Measurements from ENCODE around the gene IL27RA. TPM values are rescaled to one million over a fixed set of nuclear protein-coding genes. Genes with fewer than 3 reads are reported as not detected.
A peak's percentile ranks its signal among the peaks of the same experiment; 100 is the strongest.
"Not testable (repeated sequence)": the region's sequence is repeated elsewhere in the genome, so short reads cannot be mapped to it uniquely, and the experiment has no call there.

The IL27RA gene
- total RNA-seq, 2 experiments from 2014 or later = 46.5 to 48.2 TPM

GRCh38 chr19:14035706-14036105 is 4.1 kb downstream of the IL27RA start:
- Mint-ChIP-seq H3K27me3 (no peaks in the 10 kb centered on the region), H3K4me3 (no peak overlapping the region), H3K36me3 (ENCODE audit: low read depth) (peaks cover 32% of the 10 kb centered on the region), H3K27ac (no peak overlapping the region), H3K9me3 (no peaks in the 10 kb centered on the region), H3K4me1 (ENCODE audit: low read depth) (peaks cover 25% of the 10 kb centered on the region)
- ChIA-PET POLR2A (no interaction called here), CTCF (interaction anchor here (1.0 to 1.4 kb wide), 3 partner anchors 13 to 156 kb away, joined by 3 to 4 read pairs (median 4); no protein-coding TSS in a partner anchor)
- intact Hi-C loops (cut with micrococcal nuclease) = loop anchor here (10.0 kb wide), 1 partner anchor 151 kb away; no protein-coding TSS in a partner anchor
- TF ChIP-seq CTCF (IDR thresholded peaks at IDR 0.05) = no peak
- ATAC-seq (no peak), DNase-seq (no peak)

- Mint-ChIP-seq H3K27me3 (no peaks in the 10 kb centered on the region), H3K4me1 (ENCODE audit: low read depth) (peaks cover 18% of the 10 kb centered on the region), H3K27ac (no peak overlapping the region), H3K36me3 (ENCODE audit: low read depth) (peaks cover 36% of the 10 kb centered on the region), H3K9me3 (no peaks in the 10 kb centered on the region), H3K4me3 (no peak overlapping the region)
- intact Hi-C loops (cut with micrococcal nuclease) = loop anchor here (10.0 kb wide), 1 partner anchor 154 kb away; no protein-coding TSS in a partner anchor
- DNase-seq (no peak), ATAC-seq (no peak)
- POLR2A ChIA-PET = no interaction called here
- CTCF ChIA-PET = interaction anchor here (1.5 kb wide), 1 partner anchor 123 kb away, joined by 3 read pairs; no protein-coding TSS in a partner anchor
- TF ChIP-seq CTCF (IDR thresholded peaks at IDR 0.05) = no peak
Measured at GRCh38 chr19:14039181-14039580, 7.6 kb downstream of the IL27RA start.

GRCh38 chr19:14042659-14043608 is 11.4 kb downstream of the IL27RA start:
- DNase-seq = peak; percentile 55
- peak overlapping the region; percentile 70 for H3K27ac Mint-ChIP-seq
- peaks cover 15% of the 10 kb centered on the region for H3K4me1 Mint-ChIP-seq (ENCODE audit: low read depth)
- intact Hi-C loops (cut with micrococcal nuclease); H3K27me3 Mint-ChIP-seq; H3K4me3 Mint-ChIP-seq; H3K9me3 Mint-ChIP-seq: not testable (repeated sequence)
- ATAC-seq = peak; percentile 62
- peak; percentile 58 for TF ChIP-seq CTCF (IDR thresholded peaks at IDR 0.05)
- H3K36me3 Mint-ChIP-seq (ENCODE audit: low read depth) = peaks cover 48% of the 10 kb centered on the region
- ChIA-PET CTCF (interaction anchor here (0.8 to 2.1 kb wide), 14 partner anchors 9 to 161 kb away, joined by 3 to 12 read pairs (median 4); partner anchors contain the start of genes IL27RA, MISP3 and RLN3), POLR2A (interaction anchor here (1.2 kb wide), 1 partner anchor 11 kb away, joined by 5 read pairs; the partner anchor contains the start of gene IL27RA)

GRCh38 chr19:14047866-14048265 is 16.3 kb downstream of the IL27RA start:
- H3K4me1 Mint-ChIP-seq (ENCODE audit: low read depth) = peaks cover 14% of the 10 kb centered on the region
- ATAC-seq; DNase-seq; intact Hi-C loops (cut with micrococcal nuclease); H3K27ac Mint-ChIP-seq; H3K9me3 Mint-ChIP-seq; H3K4me3 Mint-ChIP-seq; POLR2A ChIA-PET; H3K27me3 Mint-ChIP-seq: not testable (repeated sequence)
- peaks cover 60% of the 10 kb centered on the region for H3K36me3 Mint-ChIP-seq (ENCODE audit: low read depth)
- CTCF ChIA-PET = interaction anchor here (0.6 to 6.6 kb wide), 29 partner anchors 11 to 219 kb away, joined by 3 to 69 read pairs (median 4); partner anchors contain the start of genes IL27RA, MISP3 and PALM3

GRCh38 chr19:14048443-14049153 is 17.0 kb downstream of the IL27RA start:
- ATAC-seq (peak; percentile 97), DNase-seq (peak; percentile 85)
- POLR2A ChIA-PET = interaction anchor here (0.9 kb wide), 1 partner anchor 22 kb away, joined by 3 read pairs; no protein-coding TSS in a partner anchor
- no peaks in the 10 kb centered on the region for H3K9me3 Mint-ChIP-seq
- no peaks in the 10 kb centered on the region for H3K27me3 Mint-ChIP-seq
- TF ChIP-seq CTCF (IDR thresholded peaks at IDR 0.05) = peak; percentile 96
- peaks cover 13% of the 10 kb centered on the region for H3K4me1 Mint-ChIP-seq (ENCODE audit: low read depth)
- no peak overlapping the region for H3K4me3 Mint-ChIP-seq
- no peak overlapping the region for H3K27ac Mint-ChIP-seq
- intact Hi-C loops (cut with micrococcal nuclease) = no loop called here
- peaks cover 60% of the 10 kb centered on the region for H3K36me3 Mint-ChIP-seq (ENCODE audit: low read depth)
- CTCF ChIA-PET = interaction anchor here (0.6 to 6.6 kb wide), 31 partner anchors 11 to 220 kb away, joined by 3 to 69 read pairs (median 4); partner anchors contain the start of genes IL27RA, MISP3 and PALM3

Measured in activated CD8-positive, alpha-beta T cell treated with anti-CD3 and anti-CD28 coated beads for 36 hours (primary cell).